HepG2 (cell line): ENCODE data around the gene CAMTA1. TPM values are rescaled to one million over a fixed set of nuclear protein-coding genes. Genes with fewer than 3 reads are reported as not detected.

Experiments
- ATAC-seq: fragments of 200-7000 bp; cut with Tn5 transposase; 3 replicates; pipeline ENCODE4 v1.9.1; 2020; ENCODE audit warnings: mild to moderate bottlenecking, moderate library complexity
- BruUV-seq: library from RNA; stranded (reverse); fragments of 400-500 nt; replicated peaks from 2 replicates; lab custom pipeline; 2021; lab: Mats Ljungman, UMichigan
- CTCF ChIA-PET: fragments of 300-600 bp; formaldehyde crosslinking; extraction: SDS; loops from one replicate; lab custom pipeline; 2021; ENCODE audit warnings: low total read pairs, inconsistent platforms, low intra/inter-chr PET ratio; lab: Yijun Ruan, JAX
- POLR2A ChIA-PET: fragments of 350-600 bp; sonication (Branson Sonifier 250); formaldehyde crosslinking; loops from one replicate; lab custom pipeline; 2020; ENCODE audit warnings: antibody characterized with exemption, inconsistent platforms; lab: Yijun Ruan, JAX
- DNase-seq: peaks from one replicate; pipeline ENCODE4 v3.0.0-alpha.2; 2015; ENCODE audit warnings: low spot score
- FAIRE-seq: peaks from 3 replicates; lab custom pipeline; 2011; peaks lifted over from hg19 to GRCh38; lab: Jason Lieb, UNC
- H2AFZ ChIP-seq: one replicate; pipeline ENCODE4 v1.6.1; 2011; ENCODE audit warnings: low read length, inconsistent platforms
- H3K27ac ChIP-seq: fragments of 300-600 bp; 3 replicates; pipeline ENCODE4 v1.8.0; 2011; ENCODE audit warnings: mixed run types, mild to moderate bottlenecking, mixed read lengths, low read length, inconsistent platforms; ENCODE audit not compliant: insufficient read depth; ENCODE audit errors: extremely low read length
- H3K27me3 ChIP-seq, 2 experiments: fragments of 200-600 bp in 1 of 2; 2 replicates in 1 of 2; 3 replicates in 1 of 2; pipeline versions ENCODE4 v1.6.0 to v1.8.0; 2011; ENCODE audit warnings: low read length in 2 of 2, mild to moderate bottlenecking in 2 of 2, moderate library complexity in 2 of 2, inconsistent platforms in 1 of 2; ENCODE audit not compliant: insufficient read depth in 2 of 2, control insufficient read depth in 1 of 2
- H3K36me3 ChIP-seq, 2 experiments: fragments of 200-600 bp in 1 of 2; replicated peaks in 1 of 2; 2 replicates in 1 of 2; 3 replicates in 1 of 2; pipeline versions ENCODE4 v1.5.1 to v1.8.0; 2011; ENCODE audit warnings: low read length in 2 of 2, inconsistent platforms in 1 of 2; ENCODE audit not compliant: insufficient read depth in 2 of 2, control insufficient read depth in 1 of 2
- H3K4me1 ChIP-seq: 2 replicates; pipeline ENCODE4 v1.5.1; 2012; ENCODE audit warnings: low read length, inconsistent platforms; ENCODE audit not compliant: insufficient read depth
- H3K4me2 ChIP-seq: 2 replicates; pipeline ENCODE4 v1.6.0; 2011; ENCODE audit warnings: low read depth, low read length, inconsistent platforms
- H3K4me3 ChIP-seq, 3 experiments: fragments of 200-600 bp in 1 of 3; sonication (generic), shearing (Covaris generic) in 1 of 3; replicated peaks in 1 of 3; 2 replicates each; pipeline ENCODE4 v1.5.1; 2011 to 2016; ENCODE audit warnings: low read length in 3 of 3, inconsistent platforms in 2 of 3, low read depth in 2 of 3, mild to moderate bottlenecking in 2 of 3, control low read depth in 1 of 3, mixed read lengths in 1 of 3; ENCODE audit not compliant: insufficient read depth in 1 of 3
- H3K79me2 ChIP-seq: one replicate; pipeline ENCODE4 v1.6.1; 2011; ENCODE audit warnings: low read length, inconsistent platforms; ENCODE audit not compliant: insufficient read depth
- H3K9ac ChIP-seq: 2 replicates; pipeline ENCODE4 v1.6.0; 2011; ENCODE audit warnings: mild to moderate bottlenecking, low read depth, low read length, inconsistent platforms; ENCODE audit not compliant: insufficient read depth
- H3K9me3 ChIP-seq: 2 replicates; pipeline ENCODE4 v1.5.1; 2012; ENCODE audit warnings: mild to moderate bottlenecking, low read length
- H4K20me1 ChIP-seq: 2 replicates; pipeline ENCODE4 v1.6.0; 2011; ENCODE audit warnings: inconsistent platforms, mild to moderate bottlenecking, low read length, moderate library complexity; ENCODE audit not compliant: insufficient read depth
- EHMT2 ChIP-seq: fragments of 200-600 bp; sonication (generic); IDR thresholded peaks from 2 replicates; pipeline ENCODE4 v1.7.0; 2017; ENCODE audit warnings: antibody characterized with exemption, low read depth, low read length, borderline replicate concordance
- HNF4G ChIP-seq, 2 experiments: sonication (generic) in 1 of 2; formaldehyde crosslinking in 1 of 2; IDR thresholded peaks; 2 replicates each; pipeline versions ENCODE4 v1.4.0 to v1.6.1; 2011 to 2020; ENCODE audit warnings: borderline replicate concordance in 2 of 2, low read depth in 2 of 2, mild to moderate bottlenecking in 2 of 2, low read length in 1 of 2, missing genetic modification reagents in 1 of 2, moderate library complexity in 1 of 2
- ISX ChIP-seq: sonication (generic); formaldehyde crosslinking; conservative IDR thresholded peaks from 2 replicates; pipeline ENCODE4 v1.5.0; 2020; ENCODE audit warnings: missing genetic modification reagents
- NR2F1 ChIP-seq, 2 experiments: fragments of 450-650 bp in 1 of 2; formaldehyde crosslinking in 1 of 2; IDR thresholded peaks; 2 replicates each; pipeline versions ENCODE4 v1.5.0 to v1.6.1; 2016 to 2020; ENCODE audit warnings: mild to moderate bottlenecking in 1 of 2, missing compliant biosample characterization in 1 of 2, missing genetic modification reagents in 1 of 2, moderate library complexity in 1 of 2
- ONECUT2 ChIP-seq: sonication (generic); formaldehyde crosslinking; IDR thresholded peaks from 2 replicates; pipeline ENCODE4 v1.4.0; 2020; ENCODE audit warnings: missing genetic modification reagents
- PBX2 ChIP-seq: IDR thresholded peaks from 2 replicates; pipeline ENCODE4 v1.6.1; 2016; ENCODE audit warnings: control low read depth
- PHF8 ChIP-seq: sonication (generic); formaldehyde crosslinking; IDR thresholded peaks from 2 replicates; pipeline ENCODE4 v1.5.0; 2020; ENCODE audit warnings: missing genetic modification reagents
- SP2 ChIP-seq: sonication (generic); formaldehyde crosslinking; IDR thresholded peaks from 2 replicates; pipeline ENCODE4 v1.5.1; 2020; ENCODE audit warnings: mild to moderate bottlenecking, missing genetic modification reagents
- SPEN ChIP-seq: sonication (generic); formaldehyde crosslinking; IDR thresholded peaks from 2 replicates; pipeline ENCODE4 v1.5.1; 2020; ENCODE audit warnings: low read depth, mild to moderate bottlenecking, missing genetic modification reagents
- TFDP2 ChIP-seq: sonication (generic); formaldehyde crosslinking; IDR thresholded peaks from 2 replicates; pipeline ENCODE4 v1.4.0; 2020; ENCODE audit warnings: missing genetic modification reagents
- ZGPAT ChIP-seq: IDR thresholded peaks from 2 replicates; pipeline ENCODE4 v1.6.1; 2016; ENCODE audit warnings: mild to moderate bottlenecking
- ZKSCAN1 ChIP-seq: fragments of 150-350 bp; IDR thresholded peaks from 2 replicates; pipeline ENCODE4 v1.6.1; 2014; ENCODE audit warnings: low read length
- ZKSCAN8 ChIP-seq: IDR thresholded peaks from 2 replicates; pipeline ENCODE4 v1.6.1; 2016; ENCODE audit warnings: borderline replicate concordance, missing genetic modification reagents, missing compliant biosample characterization
- ZNF577 ChIP-seq: sonication (generic); formaldehyde crosslinking; IDR thresholded peaks from 2 replicates; pipeline ENCODE4 v1.4.0; 2020; ENCODE audit warnings: mild to moderate bottlenecking, low read depth, missing genetic modification reagents, borderline replicate concordance
- ZNF598 ChIP-seq: sonication (generic); formaldehyde crosslinking; IDR thresholded peaks from 2 replicates; pipeline ENCODE4 v1.5.1; 2020; ENCODE audit warnings: mild to moderate bottlenecking, missing genetic modification reagents, borderline replicate concordance
- WGBS: methylation state at CpG from one replicate; pipeline ENCODE4 v1.1.6; 2017; ENCODE audit warnings: low lambda C conversion rate; 5-methylcytosine and 5-hydroxymethylcytosine counted together
- in situ Hi-C: cut with HindIII; loops from 2 replicates; pipeline ENCODE4 v1.10.0; 2017; ENCODE audit warnings: low pct_unique_long_range_greater_than_20kb; ENCODE audit not compliant: extremely low pct_ligation_motif_present
- intact Hi-C: fragments of 100-400 bp; cut with micrococcal nuclease; formaldehyde crosslinking; loops from one replicate; pipeline ENCODE4 v1.10.0; 2022; ENCODE audit not compliant: unreplicated experiment
- polyA plus RNA-seq, 8 experiments: library from polyadenylated mRNA; depleted of rRNA in 3 of 8; stranded (reverse) in 7 of 8; unstranded in 1 of 8; fragments of >200 nt; fragmentation: Illumina TruSeq in 4 of 8; extraction: Trizol in 4 of 8; gene quantifications; 2 replicates each; pipeline versions ENCODE4 v1.2.1 to v1.2.3, GENCODE V29; 2011 to 2016; ENCODE audit warnings: low read depth in 4 of 8, missing spikeins in 1 of 8, mixed read lengths in 1 of 8; ENCODE audit not compliant: insufficient read depth in 1 of 8
- total RNA-seq, 5 experiments: library from RNA; depleted of rRNA; stranded (reverse); fragments of >200 nt; fragmentation: Illumina TruSeq; extraction: Trizol; gene quantifications; 2 replicates each; pipeline ENCODE4 v1.2.3, GENCODE V29; 2016; ENCODE audit warnings: low read depth in 1 of 5
- TF ChIP-seq, protein P1 (sequence below): sonication (generic); formaldehyde crosslinking; IDR thresholded peaks from 2 replicates; pipeline ENCODE4 v1.4.0; 2020; ENCODE audit warnings: missing genetic modification reagents

Gene CAMTA1
- total and polyA plus RNA-seq, 2 of the 13 experiments (the other 11 are each of a cell fraction or from before 2014, with no cell fraction given), result 25.0 to 36.4 TPM

DNA sequence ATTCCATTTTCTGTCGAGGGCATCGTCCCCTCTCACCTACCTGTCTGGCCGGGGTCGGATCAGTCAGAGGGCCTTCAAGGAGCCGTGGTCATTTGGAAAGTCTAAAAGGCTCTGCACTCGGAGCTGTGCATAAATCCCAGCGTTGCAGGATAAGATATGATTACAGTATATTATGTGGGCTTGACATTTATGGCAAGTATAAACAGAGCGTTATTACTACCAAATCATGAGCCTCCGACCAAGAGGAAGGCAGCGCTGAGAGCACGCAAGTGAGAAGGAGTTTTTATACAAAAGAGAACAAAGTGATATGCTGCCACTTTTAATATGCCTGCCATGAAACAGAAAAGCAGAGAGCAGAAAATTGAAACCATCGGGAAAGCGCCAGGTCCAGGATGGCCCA lies 566.4 kb downstream of the CAMTA1 start:
- H3K79me2 ChIP-seq, result no peaks in the 10 kb centered on the region
- CTCF ChIA-PET, result no interaction called here
- in situ Hi-C loops, result no loop called here
- no peak overlapping the region for H3K4me3 ChIP-seq
- ATAC-seq, result no peak
- no TSS peak for BruUV-seq
- POLR2A ChIA-PET, result no interaction called here
- no peak for DNase-seq
- no peak overlapping the region for H3K9ac ChIP-seq
- H2AFZ ChIP-seq, result no peak overlapping the region
- H3K9me3 ChIP-seq, result no peaks in the 10 kb centered on the region
- H3K4me1 ChIP-seq, result 0 out of 2 replicates have a peak, but pooled peaks cover 4% of the 10 kb centered on the region
- no peak overlapping the region for H3K27ac ChIP-seq
- intact Hi-C loops, result no loop called here
- H4K20me1 ChIP-seq, result no peaks in the 10 kb centered on the region; the same call in 1 of the 2 replicates
- H3K27me3 ChIP-seq, result peaks cover 5 to 29% of the 10 kb centered on the region in 2 experiments; a peak in 2 of 5 replicates
- 39% methylated on average over 13 of the region's 13 CpGs for WGBS
- H3K36me3 ChIP-seq, result no peaks in the 10 kb centered on the region
- FAIRE-seq, result no peak
- H3K4me2 ChIP-seq, result no peak overlapping the region
- TF ChIP-seq SPEN (CRISPR knock-in tag) (no peak), ZKSCAN1 (no peak), ZKSCAN8 (CRISPR knock-in tag) (no peak), SP2 (CRISPR knock-in tag) (no peak), ZNF598 (no peak), ISX (CRISPR knock-in tag) (no peak), ONECUT2 (CRISPR knock-in tag) (no peak), EHMT2 (no peak), ZGPAT (CRISPR knock-in tag) (no peak), ZNF577 (CRISPR knock-in tag) (no peak), HNF4G (IDR thresholded peaks at IDR 0.05; ENCODE audit: borderline replicate concordance, low read depth, low read length) (no peak), HNF4G (CRISPR knock-in tag; IDR thresholded peaks at IDR 0.05; ENCODE audit: borderline replicate concordance, low read depth) (no peak), TFDP2 (no peak), PBX2 (CRISPR knock-in tag) (no peak), NR2F1 (CRISPR knock-in tag; IDR thresholded peaks at IDR 0.05) (no peak), PHF8 (no peak)
- TF ChIP-seq, protein P1, sequence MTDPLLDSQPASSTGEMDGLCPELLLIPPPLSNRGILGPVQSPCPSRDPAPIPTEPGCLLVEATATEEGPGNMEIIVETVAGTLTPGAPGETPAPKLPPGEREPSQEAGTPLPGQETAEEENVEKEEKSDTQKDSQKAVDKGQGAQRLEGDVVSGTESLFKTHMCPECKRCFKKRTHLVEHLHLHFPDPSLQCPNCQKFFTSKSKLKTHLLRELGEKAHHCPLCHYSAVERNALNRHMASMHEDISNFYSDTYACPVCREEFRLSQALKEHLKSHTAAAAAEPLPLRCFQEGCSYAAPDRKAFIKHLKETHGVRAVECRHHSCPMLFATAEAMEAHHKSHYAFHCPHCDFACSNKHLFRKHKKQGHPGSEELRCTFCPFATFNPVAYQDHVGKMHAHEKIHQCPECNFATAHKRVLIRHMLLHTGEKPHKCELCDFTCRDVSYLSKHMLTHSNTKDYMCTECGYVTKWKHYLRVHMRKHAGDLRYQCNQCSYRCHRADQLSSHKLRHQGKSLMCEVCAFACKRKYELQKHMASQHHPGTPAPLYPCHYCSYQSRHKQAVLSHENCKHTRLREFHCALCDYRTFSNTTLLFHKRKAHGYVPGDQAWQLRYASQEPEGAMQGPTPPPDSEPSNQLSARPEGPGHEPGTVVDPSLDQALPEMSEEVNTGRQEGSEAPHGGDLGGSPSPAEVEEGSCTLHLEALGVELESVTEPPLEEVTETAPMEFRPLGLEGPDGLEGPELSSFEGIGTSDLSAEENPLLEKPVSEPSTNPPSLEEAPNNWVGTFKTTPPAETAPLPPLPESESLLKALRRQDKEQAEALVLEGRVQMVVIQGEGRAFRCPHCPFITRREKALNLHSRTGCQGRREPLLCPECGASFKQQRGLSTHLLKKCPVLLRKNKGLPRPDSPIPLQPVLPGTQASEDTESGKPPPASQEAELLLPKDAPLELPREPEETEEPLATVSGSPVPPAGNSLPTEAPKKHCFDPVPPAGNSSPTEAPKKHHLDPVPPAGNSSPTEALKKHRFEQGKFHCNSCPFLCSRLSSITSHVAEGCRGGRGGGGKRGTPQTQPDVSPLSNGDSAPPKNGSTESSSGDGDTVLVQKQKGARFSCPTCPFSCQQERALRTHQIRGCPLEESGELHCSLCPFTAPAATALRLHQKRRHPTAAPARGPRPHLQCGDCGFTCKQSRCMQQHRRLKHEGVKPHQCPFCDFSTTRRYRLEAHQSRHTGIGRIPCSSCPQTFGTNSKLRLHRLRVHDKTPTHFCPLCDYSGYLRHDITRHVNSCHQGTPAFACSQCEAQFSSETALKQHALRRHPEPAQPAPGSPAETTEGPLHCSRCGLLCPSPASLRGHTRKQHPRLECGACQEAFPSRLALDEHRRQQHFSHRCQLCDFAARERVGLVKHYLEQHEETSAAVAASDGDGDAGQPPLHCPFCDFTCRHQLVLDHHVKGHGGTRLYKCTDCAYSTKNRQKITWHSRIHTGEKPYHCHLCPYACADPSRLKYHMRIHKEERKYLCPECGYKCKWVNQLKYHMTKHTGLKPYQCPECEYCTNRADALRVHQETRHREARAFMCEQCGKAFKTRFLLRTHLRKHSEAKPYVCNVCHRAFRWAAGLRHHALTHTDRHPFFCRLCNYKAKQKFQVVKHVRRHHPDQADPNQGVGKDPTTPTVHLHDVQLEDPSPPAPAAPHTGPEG (CRISPR knock-in tag), result no peak
